ENCODE results near the gene NTM. TPM values are rescaled to one million over a fixed set of nuclear protein-coding genes. Genes with fewer than 3 reads are reported as not detected.

Gene NTM
- polyA plus RNA-seq, 1 donor from 2014 or later: 39.4 TPM

DNA sequence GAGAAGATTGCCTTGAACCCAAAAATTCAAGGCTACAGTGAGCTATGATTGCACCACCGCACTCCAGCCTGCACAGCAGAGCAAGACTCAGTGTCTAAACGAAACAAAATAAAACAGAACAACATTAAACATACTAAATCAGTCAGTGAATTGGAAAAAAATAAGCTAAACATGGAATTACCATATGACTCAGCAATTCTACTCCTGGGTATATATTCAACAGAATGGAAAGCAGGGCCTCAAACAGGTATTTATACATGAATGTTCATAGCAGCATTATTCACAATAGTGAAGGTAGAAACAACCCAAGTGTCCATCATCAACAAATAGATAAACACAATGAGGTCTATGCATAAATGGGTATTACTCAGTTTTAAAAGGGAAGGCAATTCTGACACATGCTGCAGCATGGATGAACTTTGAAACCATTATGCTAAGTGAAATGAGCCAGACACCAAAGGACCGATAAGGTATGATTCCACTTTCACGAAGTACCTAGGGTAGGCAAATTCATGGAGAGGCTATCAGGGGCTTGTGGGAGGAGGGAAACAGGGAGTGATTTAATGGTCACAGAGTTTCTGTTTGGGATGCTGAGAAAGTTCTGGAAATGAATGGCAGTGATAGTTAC is 15.5 kb downstream of the NTM start:
- Histone ChIP-seq H4K20me1 (ENCODE audit: insufficient read depth) (no peaks in the 10 kb centered on the region), H3F3A (ENCODE audit: insufficient read depth, low read length, poor library complexity, severe bottlenecking) (no peaks in the 10 kb centered on the region), H3K9me2 (ENCODE audit: insufficient read depth, low read length) (no peaks in the 10 kb centered on the region), H3K9me3 (ENCODE audit: low read length) (no peaks in the 10 kb centered on the region), H3K9ac (ENCODE audit: low read length) (no peak overlapping the region), H3K4me2 (ENCODE audit: low read length) (no peak overlapping the region), H3K4me3 (ENCODE audit: low read length) (no peak overlapping the region), H3K27me3 (ENCODE audit: insufficient read depth, low read depth, low read length) (no peaks in the 10 kb centered on the region), H3K79me2 (replicated peaks; ENCODE audit: insufficient read depth, low read length) (no peaks in the 10 kb centered on the region), H3K27ac (ENCODE audit: low read length) (no peak overlapping the region), H3K36me3 (ENCODE audit: insufficient read depth, low read length) (no peaks in the 10 kb centered on the region), H2AFZ (ENCODE audit: low read depth, low read length) (no peak overlapping the region)
- TF ChIP-seq EZH2 (IDR thresholded peaks at IDR 0.05; ENCODE audit: borderline replicate concordance, insufficient read depth, low read length, poor library complexity, severe bottlenecking) (no peak), RAD21 (conservative IDR thresholded peaks at IDR 0.05) (no peak), EP300 (conservative IDR thresholded peaks at IDR 0.05; ENCODE audit: poor library complexity, severe bottlenecking) (no peak), MXI1 (conservative IDR thresholded peaks at IDR 0.05; ENCODE audit: poor library complexity, severe bottlenecking) (no peak), POLR2AphosphoS5 (IDR thresholded peaks at IDR 0.05) (no peak), TAF1 (IDR thresholded peaks at IDR 0.05; ENCODE audit: low read depth) (no peak), SMC3 (conservative IDR thresholded peaks at IDR 0.05; ENCODE audit: poor library complexity) (no peak)
- TF ChIP-seq, protein P1, sequence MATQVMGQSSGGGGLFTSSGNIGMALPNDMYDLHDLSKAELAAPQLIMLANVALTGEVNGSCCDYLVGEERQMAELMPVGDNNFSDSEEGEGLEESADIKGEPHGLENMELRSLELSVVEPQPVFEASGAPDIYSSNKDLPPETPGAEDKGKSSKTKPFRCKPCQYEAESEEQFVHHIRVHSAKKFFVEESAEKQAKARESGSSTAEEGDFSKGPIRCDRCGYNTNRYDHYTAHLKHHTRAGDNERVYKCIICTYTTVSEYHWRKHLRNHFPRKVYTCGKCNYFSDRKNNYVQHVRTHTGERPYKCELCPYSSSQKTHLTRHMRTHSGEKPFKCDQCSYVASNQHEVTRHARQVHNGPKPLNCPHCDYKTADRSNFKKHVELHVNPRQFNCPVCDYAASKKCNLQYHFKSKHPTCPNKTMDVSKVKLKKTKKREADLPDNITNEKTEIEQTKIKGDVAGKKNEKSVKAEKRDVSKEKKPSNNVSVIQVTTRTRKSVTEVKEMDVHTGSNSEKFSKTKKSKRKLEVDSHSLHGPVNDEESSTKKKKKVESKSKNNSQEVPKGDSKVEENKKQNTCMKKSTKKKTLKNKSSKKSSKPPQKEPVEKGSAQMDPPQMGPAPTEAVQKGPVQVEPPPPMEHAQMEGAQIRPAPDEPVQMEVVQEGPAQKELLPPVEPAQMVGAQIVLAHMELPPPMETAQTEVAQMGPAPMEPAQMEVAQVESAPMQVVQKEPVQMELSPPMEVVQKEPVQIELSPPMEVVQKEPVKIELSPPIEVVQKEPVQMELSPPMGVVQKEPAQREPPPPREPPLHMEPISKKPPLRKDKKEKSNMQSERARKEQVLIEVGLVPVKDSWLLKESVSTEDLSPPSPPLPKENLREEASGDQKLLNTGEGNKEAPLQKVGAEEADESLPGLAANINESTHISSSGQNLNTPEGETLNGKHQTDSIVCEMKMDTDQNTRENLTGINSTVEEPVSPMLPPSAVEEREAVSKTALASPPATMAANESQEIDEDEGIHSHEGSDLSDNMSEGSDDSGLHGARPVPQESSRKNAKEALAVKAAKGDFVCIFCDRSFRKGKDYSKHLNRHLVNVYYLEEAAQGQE (IDR thresholded peaks at IDR 0.05; ENCODE audit: borderline replicate concordance): no peak
- TF ChIP-seq, protein P2, sequence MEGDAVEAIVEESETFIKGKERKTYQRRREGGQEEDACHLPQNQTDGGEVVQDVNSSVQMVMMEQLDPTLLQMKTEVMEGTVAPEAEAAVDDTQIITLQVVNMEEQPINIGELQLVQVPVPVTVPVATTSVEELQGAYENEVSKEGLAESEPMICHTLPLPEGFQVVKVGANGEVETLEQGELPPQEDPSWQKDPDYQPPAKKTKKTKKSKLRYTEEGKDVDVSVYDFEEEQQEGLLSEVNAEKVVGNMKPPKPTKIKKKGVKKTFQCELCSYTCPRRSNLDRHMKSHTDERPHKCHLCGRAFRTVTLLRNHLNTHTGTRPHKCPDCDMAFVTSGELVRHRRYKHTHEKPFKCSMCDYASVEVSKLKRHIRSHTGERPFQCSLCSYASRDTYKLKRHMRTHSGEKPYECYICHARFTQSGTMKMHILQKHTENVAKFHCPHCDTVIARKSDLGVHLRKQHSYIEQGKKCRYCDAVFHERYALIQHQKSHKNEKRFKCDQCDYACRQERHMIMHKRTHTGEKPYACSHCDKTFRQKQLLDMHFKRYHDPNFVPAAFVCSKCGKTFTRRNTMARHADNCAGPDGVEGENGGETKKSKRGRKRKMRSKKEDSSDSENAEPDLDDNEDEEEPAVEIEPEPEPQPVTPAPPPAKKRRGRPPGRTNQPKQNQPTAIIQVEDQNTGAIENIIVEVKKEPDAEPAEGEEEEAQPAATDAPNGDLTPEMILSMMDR (IDR thresholded peaks at IDR 0.05; ENCODE audit: poor library complexity, severe bottlenecking): no peak

DNA sequence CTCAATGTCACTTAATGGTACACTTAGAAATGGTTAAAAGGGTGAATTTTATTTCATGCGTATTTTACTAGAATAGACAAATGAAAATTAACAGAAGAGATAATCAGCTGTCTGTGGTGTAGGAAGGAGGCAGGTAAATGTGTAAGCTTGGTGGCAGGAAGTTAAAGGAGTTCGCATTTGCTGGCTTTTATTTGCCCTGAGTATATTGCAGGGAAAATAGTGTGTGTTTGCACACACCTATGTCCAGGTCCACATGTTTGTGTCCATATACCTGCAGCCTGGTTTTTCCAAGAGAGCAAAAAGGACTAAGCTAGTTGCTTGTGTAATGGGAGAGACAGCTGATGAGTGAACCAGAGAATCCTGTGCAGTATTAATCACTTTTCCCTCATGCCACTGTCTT is 16.0 kb downstream of the NTM start:
- TF ChIP-seq, protein P2 (IDR thresholded peaks at IDR 0.05; ENCODE audit: poor library complexity, severe bottlenecking): no peak
- TF ChIP-seq, protein P1 (IDR thresholded peaks at IDR 0.05; ENCODE audit: borderline replicate concordance): no peak
- TF ChIP-seq MXI1 (conservative IDR thresholded peaks at IDR 0.05; ENCODE audit: poor library complexity, severe bottlenecking) (no peak), SMC3 (conservative IDR thresholded peaks at IDR 0.05; ENCODE audit: poor library complexity) (no peak), POLR2AphosphoS5 (IDR thresholded peaks at IDR 0.05) (no peak), EZH2 (IDR thresholded peaks at IDR 0.05; ENCODE audit: borderline replicate concordance, insufficient read depth, low read length, poor library complexity, severe bottlenecking) (no peak), RAD21 (conservative IDR thresholded peaks at IDR 0.05) (no peak), EP300 (conservative IDR thresholded peaks at IDR 0.05; ENCODE audit: poor library complexity, severe bottlenecking) (no peak), TAF1 (IDR thresholded peaks at IDR 0.05; ENCODE audit: low read depth) (no peak)
- Histone ChIP-seq H3K4me2 (ENCODE audit: low read length) (no peak overlapping the region), H3K9ac (ENCODE audit: low read length) (no peak overlapping the region)

More for the DNA sequence above, 16.0 kb downstream of the NTM start:
- H3F3A ChIP-seq (ENCODE audit: insufficient read depth, low read length, poor library complexity, severe bottlenecking): no peaks in the 10 kb centered on the region
- no peaks in the 10 kb centered on the region for H3K9me2 ChIP-seq (ENCODE audit: insufficient read depth, low read length)
- H3K36me3 ChIP-seq (ENCODE audit: insufficient read depth, low read length): no peaks in the 10 kb centered on the region
- H2AFZ ChIP-seq (ENCODE audit: low read depth, low read length): no peak overlapping the region
- H3K27me3 ChIP-seq (ENCODE audit: insufficient read depth, low read depth, low read length): no peaks in the 10 kb centered on the region
- no peaks in the 10 kb centered on the region for H3K9me3 ChIP-seq (ENCODE audit: low read length)
- no peak overlapping the region for H3K4me3 ChIP-seq (ENCODE audit: low read length)
- H3K79me2 ChIP-seq (replicated peaks; ENCODE audit: insufficient read depth, low read length): no peaks in the 10 kb centered on the region
- no peak overlapping the region for H3K27ac ChIP-seq (ENCODE audit: low read length)
- H4K20me1 ChIP-seq (ENCODE audit: insufficient read depth): no peaks in the 10 kb centered on the region

All from neural cell (in vitro differentiated cells).